ENCODE measurements around the gene PKP4.

The PKP4 gene

DNA sequence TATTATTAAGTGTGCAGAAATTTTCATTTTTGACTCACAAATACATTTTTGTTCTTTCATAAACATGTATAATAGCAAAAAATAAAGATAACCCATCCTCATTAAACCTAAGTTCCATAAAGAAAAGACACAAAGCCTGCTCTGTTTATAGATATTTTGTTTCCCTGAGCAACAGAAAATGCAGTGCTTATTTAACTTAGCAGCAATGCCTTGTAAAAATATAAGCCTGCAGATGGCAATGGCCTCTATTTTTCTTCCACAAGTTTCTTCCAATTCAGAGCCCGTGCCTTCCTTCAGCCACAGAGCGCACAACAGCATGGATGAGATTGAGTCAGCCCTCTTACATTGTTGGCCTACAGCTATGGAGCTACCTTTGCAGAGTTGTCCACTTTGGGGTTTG, 43.6 kb downstream of the PKP4 start:
- DNase-seq = no peak

DNA sequence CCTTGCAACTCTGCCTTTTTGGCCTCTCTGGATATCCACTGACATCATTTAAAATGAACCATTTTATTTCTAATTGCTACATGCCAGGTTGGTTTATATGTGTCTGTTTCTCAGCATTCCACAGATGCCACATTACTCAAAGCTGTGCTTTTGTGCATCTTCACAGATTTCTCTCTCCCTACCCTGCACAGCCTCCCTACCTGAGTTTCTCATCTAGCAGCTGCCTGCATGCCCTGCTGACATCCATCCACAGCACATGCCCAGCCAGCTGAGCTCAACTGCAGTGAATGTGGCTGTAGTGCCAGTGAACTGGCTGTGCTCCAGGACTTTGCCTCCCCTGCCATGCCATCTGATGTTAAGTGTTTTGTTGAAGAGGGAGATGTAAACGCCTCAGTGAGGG, 44.5 kb downstream of the PKP4 start:
- DNase-seq = no peak

DNA sequence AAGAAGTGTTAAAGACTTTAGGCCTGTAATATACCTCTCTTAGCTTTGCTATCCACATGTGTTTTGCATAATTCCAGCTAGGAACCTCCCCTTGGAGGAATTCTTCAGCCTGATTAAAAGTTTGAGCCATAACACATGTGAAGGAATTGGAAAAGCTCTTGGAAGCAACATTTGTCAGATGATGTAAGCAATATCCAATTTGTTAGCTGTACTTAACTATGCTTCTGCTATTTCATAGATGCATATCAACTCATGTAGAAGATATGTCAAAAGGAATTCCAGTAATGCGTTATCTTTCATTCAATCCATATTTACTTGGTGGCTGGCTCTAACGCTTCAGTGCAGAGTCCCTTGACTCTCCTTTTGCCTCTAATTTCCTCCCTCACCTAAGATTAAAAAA, 46.2 kb downstream of the PKP4 start:
- no peak for DNase-seq

GRCh38 chr2:158504088-158504487, 47.3 kb downstream of the PKP4 start:
- DNase-seq = no peak

- no peak for DNase-seq
Observed at GRCh38 chr2:158505448-158505934, 48.7 kb downstream of the PKP4 start.

DNA sequence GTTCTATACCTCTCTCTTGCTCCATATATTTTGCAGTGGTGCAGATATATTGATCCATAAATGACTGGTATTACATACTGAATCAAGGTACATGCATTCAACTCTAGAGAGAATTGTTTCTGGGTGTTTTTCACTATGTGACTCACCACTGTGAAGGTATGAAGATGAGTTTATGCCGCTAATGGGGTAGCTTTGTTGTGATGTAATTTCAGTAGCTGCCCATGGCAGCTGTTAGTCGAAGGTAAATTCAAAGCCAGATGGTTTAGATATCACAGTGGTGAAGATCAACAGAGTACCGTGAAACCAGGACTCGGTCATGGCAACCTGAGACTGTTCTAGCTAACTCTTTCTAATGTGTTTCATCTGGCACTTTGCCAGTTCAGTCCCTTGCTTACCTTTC, 50.4 kb downstream of the PKP4 start:
- DNase-seq = no peak

DNA sequence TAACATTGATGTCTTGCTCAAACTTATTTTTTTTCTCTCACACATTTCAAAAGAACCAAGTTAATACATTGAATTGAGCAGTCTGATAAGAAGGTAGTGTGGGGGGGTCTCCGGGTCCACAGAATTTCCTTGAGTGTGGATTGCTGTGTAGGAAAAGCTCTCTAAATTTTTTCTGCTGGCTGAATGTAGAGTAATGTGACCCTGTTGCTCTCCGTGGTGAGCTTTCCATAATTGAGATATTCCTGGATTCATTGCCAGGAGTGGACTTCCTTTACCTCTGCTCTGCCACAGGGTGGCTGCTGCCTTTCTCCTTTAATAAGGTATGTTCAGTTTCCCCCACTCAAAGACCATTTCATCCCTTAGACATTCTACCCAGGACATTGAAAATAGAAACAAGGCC, 50.9 kb downstream of the PKP4 start:
- no peak for DNase-seq

GRCh38 chr2:158509928-158510797, 53.4 kb downstream of the PKP4 start:
- no peak for DNase-seq

DNA sequence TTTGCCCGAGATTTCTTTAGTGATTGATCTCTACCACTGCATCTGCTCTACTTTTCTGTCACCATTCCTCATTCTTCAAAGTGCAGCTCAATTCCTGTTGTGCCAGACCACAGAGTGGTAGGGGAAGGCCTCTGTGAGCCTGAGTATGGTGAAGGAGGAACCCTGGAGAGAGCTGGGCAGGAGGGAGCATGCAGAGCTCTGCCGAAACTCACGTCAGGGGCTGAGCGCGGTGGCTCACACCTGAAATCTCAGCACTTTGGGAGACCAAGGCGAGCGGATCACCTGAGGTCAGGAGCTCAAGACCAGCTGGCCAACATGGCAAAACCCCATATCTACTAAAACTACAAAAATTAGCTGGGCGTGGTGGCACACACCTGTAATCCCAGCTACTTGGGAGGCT, 54.1 kb downstream of the PKP4 start:
- DNase-seq = no peak

- no peak for DNase-seq
Observed at GRCh38 chr2:158511706-158512105, 55.0 kb downstream of the PKP4 start.

- DNase-seq = no peak
Observed at GRCh38 chr2:158512323-158512722, 55.6 kb downstream of the PKP4 start.

GRCh38 chr2:158513841-158514240, 57.1 kb downstream of the PKP4 start:
- DNase-seq = no peak

DNA sequence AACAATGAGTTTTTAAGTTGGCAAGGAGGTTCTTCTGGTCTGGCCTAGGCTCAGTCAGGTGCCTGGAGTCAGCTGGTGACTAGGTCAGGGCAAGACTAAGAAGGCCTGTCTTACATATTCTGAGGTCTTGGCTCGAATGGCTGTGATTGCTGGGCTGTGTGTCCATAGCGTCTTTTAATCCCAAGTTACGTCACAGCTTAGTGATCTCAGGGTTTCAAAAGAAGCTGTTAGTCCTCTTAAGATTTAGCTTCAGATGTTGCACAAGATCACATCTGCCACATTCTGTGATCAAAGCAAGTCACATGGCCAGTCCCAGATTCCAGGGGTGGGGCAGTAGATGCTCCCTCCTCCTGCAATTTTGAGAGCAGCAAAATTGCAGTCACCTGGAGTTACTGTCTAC, 61.3 kb downstream of the PKP4 start:
- no peak for DNase-seq

GRCh38 chr2:158519481-158519880, 62.7 kb downstream of the PKP4 start:
- DNase-seq = no peak

DNA sequence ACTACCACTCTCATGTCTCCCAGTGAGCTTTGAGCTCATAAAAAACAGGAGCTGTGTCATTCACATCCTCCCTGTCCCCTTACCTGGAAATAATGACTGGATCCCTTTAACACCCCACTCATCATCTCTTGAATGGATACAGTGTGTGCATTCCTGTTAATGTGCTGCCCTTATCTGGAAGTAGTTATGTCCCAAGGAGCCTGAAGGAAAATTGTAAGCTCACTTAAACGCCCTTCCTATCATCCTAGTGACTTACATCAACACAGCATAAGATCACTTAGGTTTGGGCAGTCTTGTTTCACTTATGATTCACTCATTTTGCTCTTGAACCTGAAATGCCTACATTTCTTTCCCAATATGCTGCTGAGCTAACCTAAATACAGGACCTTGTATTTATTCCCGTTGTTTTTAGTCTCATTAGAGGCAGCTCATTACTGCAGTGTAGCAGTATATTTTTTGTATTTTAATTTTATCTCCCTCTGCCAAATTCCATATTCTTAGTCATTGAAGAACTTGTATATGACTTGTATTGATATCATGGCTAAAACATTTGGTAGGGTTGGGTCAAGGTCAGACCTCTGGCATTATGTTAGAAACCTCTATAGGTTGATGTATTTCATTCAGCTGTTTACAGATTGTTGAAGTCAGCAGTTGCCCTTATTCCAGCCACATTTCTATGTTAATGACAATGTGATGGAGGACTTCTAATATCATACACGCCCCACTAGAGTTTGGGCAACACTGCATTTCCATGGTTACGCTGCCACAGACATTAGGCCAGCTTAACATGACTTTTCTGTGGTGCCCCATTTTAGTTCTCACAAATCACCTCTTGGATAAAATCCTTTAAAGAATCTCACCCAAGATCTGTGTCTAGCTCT, 72.9 kb downstream of the PKP4 start:
- DNase-seq = no peak

GRCh38 chr2:158530829-158531228, 74.1 kb downstream of the PKP4 start:
- no peak for DNase-seq

DNA sequence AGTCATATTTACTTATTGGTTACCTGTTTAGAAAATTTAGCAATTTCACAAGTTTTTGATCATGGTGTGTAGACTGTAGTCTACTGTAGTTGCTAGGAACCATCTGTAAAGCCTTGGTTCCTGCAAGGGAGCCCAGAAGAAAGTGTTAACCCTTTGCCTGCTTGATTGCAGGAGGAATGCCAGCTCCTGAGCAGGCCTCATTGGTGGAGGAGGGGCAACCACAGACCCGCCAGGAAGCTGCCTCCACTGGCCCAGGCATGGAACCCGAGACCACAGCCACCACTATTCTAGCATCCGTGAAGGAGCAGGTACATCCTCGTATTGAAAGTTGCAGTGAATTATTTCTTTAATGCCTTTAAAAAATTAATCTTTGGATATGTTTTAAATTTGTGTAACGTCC, 76.3 kb downstream of the PKP4 start:
- no peak for DNase-seq

GRCh38 chr2:158539176-158540005, 82.6 kb downstream of the PKP4 start:
- no peak for DNase-seq

GRCh38 chr2:158542577-158542976, 85.8 kb downstream of the PKP4 start:
- DNase-seq = no peak

- DNase-seq = no peak
Observed at GRCh38 chr2:158543957-158544356, 87.2 kb downstream of the PKP4 start.

DNA sequence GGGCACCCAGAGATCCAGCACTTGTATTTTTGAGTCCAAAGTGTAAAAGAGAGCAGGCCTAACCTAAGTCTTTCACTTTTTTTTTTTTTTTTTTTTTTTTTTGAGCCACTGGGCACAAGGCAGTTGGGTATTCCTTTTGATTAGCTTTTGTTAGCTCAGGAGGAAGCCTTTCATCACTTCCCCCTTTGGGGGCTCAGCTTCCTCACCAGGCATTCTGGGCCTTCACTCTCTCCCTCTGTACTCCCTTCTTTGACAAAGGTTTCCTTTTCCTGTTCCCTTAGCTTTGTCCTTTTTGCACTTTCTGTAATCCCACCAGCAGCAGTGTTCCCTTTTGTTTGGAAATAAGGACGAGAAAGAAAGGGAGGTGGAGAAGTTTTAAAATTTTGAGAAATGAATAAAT, 88.2 kb downstream of the PKP4 start:
- DNase-seq = no peak

- no peak for DNase-seq
Observed at GRCh38 chr2:158546412-158547144, 89.8 kb downstream of the PKP4 start.

All from central memory CD4-positive, alpha-beta T cell (primary cell).